ENCODE results near the gene ABHD8.

Gene ABHD8

GRCh38 chr19:17303167-17303939 is at the start of gene ABHD8:
TSS of gene ABHD8 (minus strand) at chr19:17303425. CDS start at chr19:17301616, 1,809 bp downstream.
- DNase-seq (ENCODE audit: low read depth in 1 of 2, low spot score in 1 of 2): peak; percentile 85 to 87

GRCh38 chr19:17352608-17353280 is 49.5 kb upstream of the ABHD8 start:
- DNase-seq (ENCODE audit: low read depth in 1 of 2, low spot score in 1 of 2): no peak

- DNase-seq (ENCODE audit: low read depth in 1 of 2, low spot score in 1 of 2): no peak
Measured at GRCh38 chr19:17351815-17352435, 48.7 kb upstream of the ABHD8 start.

- no peak for DNase-seq (ENCODE audit: low read depth in 1 of 2, low spot score in 1 of 2)
Measured at GRCh38 chr19:17348700-17349099, 45.5 kb upstream of the ABHD8 start.

GRCh38 chr19:17347877-17348276 is 44.7 kb upstream of the ABHD8 start:
- DNase-seq (ENCODE audit: low read depth in 1 of 2, low spot score in 1 of 2): no peak

GRCh38 chr19:17347361-17347760 is 44.1 kb upstream of the ABHD8 start:
- DNase-seq (ENCODE audit: low read depth in 1 of 2, low spot score in 1 of 2): no peak

GRCh38 chr19:17346109-17346671 is 43.0 kb upstream of the ABHD8 start:
- peak; percentile 53 to 68 for DNase-seq (ENCODE audit: low read depth in 1 of 2, low spot score in 1 of 2)

- no peak for DNase-seq (ENCODE audit: low read depth in 1 of 2, low spot score in 1 of 2)
Measured at GRCh38 chr19:17341845-17342244, 38.6 kb upstream of the ABHD8 start.

GRCh38 chr19:17341386-17341785 is 38.2 kb upstream of the ABHD8 start:
- DNase-seq (ENCODE audit: low read depth in 1 of 2, low spot score in 1 of 2): no peak

- DNase-seq (ENCODE audit: low read depth in 1 of 2, low spot score in 1 of 2): no peak
Measured at GRCh38 chr19:17340871-17341357, 37.7 kb upstream of the ABHD8 start.

GRCh38 chr19:17340302-17340870 is 37.2 kb upstream of the ABHD8 start:
- DNase-seq (ENCODE audit: low read depth in 1 of 2, low spot score in 1 of 2): no peak

- DNase-seq (ENCODE audit: low read depth in 1 of 2, low spot score in 1 of 2): peak in 1 of 2 donors; percentile 47
Measured at GRCh38 chr19:17339088-17339741, 36.0 kb upstream of the ABHD8 start.

- DNase-seq (ENCODE audit: low read depth in 1 of 2, low spot score in 1 of 2): no peak
Measured at GRCh38 chr19:17338433-17339078, 35.3 kb upstream of the ABHD8 start.

- DNase-seq (ENCODE audit: low read depth in 1 of 2, low spot score in 1 of 2): no peak
Measured at GRCh38 chr19:17337675-17338432, 34.6 kb upstream of the ABHD8 start.

GRCh38 chr19:17336872-17337674 is 33.8 kb upstream of the ABHD8 start, which contains the start of gene GTPBP3:
TSS of gene GTPBP3 (plus strand) at chr19:17337553. CDS start at chr19:17337612, 59 bp downstream.
- peak; percentile 91 to 93 for DNase-seq (ENCODE audit: low read depth in 1 of 2, low spot score in 1 of 2)

GRCh38 chr19:17335575-17335974 is 32.4 kb upstream of the ABHD8 start:
- DNase-seq (ENCODE audit: low read depth in 1 of 2, low spot score in 1 of 2): no peak

GRCh38 chr19:17334414-17335409 is 31.5 kb upstream of the ABHD8 start, which contains the start of gene ANO8:
TSS of gene ANO8 (minus strand) at chr19:17334855. CDS start at chr19:17334670, 185 bp downstream.
- peak; percentile 87 to 97 for DNase-seq (ENCODE audit: low read depth in 1 of 2, low spot score in 1 of 2)
